Measurements from ENCODE around the gene ESCO1.
"Not testable (repeated sequence)": the region's sequence is repeated elsewhere in the genome, so short reads cannot be mapped to it uniquely, and the experiment has no call there.

ESCO1 gene, protein sequence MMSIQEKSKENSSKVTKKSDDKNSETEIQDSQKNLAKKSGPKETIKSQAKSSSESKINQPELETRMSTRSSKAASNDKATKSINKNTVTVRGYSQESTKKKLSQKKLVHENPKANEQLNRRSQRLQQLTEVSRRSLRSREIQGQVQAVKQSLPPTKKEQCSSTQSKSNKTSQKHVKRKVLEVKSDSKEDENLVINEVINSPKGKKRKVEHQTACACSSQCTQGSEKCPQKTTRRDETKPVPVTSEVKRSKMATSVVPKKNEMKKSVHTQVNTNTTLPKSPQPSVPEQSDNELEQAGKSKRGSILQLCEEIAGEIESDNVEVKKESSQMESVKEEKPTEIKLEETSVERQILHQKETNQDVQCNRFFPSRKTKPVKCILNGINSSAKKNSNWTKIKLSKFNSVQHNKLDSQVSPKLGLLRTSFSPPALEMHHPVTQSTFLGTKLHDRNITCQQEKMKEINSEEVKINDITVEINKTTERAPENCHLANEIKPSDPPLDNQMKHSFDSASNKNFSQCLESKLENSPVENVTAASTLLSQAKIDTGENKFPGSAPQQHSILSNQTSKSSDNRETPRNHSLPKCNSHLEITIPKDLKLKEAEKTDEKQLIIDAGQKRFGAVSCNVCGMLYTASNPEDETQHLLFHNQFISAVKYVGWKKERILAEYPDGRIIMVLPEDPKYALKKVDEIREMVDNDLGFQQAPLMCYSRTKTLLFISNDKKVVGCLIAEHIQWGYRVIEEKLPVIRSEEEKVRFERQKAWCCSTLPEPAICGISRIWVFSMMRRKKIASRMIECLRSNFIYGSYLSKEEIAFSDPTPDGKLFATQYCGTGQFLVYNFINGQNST

DNA sequence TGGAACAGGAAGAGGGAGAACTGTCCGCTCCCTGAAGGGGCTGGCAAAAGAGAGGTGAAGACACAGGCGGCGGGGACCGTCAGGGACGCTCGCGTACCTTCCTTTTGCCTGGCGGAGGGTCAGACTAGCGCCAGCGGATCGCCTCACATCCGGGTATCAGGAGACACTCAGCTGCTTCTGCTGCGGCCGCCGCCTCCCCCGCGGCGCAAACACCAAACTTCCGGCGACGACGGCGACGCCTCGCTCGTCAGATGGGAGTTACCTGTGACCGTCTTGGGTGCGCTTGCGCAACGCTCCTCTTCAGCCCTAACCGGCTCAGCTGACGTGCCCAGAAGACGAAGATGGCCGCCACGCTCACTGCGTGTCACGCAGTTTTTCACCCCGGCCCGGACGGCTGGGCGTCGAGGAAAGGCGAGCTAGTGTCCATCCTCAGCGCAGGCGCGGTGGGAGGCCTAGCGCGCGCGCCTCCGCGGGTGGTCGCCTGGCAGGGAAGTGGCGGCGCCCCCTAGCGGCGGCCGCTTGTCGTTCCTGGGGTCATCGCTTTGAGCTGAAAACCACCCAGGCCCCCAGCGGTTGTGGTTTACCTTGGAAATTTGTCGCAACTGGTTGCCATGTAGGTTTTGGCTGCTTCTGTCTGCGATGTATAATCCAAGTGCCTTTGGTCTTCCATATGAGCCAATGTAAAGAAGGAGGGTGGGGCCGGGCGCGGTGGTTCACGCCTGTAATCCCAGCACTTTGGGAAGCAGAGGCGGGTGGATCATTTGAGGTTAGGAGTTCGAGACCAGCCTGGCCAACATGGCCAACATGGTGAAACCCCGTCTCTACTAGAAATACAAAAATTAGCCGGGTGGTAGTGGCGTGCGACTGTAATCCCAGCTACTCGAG is at the start of gene ESCO1:
ESCO1 (minus strand) TSS at position 179 of the 885 bp plus-strand sequence. CDS start 25,861 bp downstream, outside the sequence.
- peak; percentile 94 for DNase-seq (ENCODE audit: low read depth)

DNA sequence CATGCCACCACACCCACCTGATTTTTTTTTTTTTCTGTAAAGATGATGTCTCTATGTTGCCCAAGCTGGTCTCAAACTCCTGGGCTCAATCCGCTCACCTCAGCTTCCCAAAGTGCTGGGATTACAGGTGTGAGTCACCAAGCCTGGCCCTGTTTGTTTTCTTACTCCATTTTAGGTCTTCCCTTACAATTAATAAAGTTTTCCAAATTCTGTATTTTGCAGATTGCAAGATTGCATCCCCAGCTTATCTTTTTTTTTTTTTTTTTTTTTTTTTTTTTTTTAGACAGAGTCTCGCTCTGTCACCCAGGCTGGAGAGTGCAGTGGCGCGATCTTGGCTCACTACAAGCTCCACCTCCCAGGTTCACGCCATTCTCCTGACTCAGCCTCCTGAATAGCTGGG is 39.9 kb upstream of the ESCO1 start:
- not testable (repeated sequence) for DNase-seq (ENCODE audit: low read depth)

DNA sequence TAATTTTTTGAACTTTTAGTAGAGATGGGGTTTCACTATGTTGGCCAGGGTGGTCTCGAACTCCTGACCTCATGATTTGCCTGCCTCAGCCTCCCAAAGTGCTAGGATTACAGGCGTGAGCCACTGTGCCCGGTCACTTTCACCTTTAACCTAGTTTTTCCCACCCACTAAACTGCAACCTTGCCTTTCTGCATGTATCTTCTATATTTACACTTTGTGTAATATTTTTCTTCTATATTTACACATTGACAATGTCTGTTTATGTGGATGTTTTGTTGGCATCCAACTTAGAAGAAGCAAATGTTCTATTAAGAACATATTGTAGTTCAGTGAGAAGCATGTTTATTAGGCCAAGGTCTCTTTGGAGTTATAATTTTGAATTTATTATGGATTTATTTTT is 38.3 kb upstream of the ESCO1 start:
- DNase-seq (ENCODE audit: low read depth) = no peak

DNA sequence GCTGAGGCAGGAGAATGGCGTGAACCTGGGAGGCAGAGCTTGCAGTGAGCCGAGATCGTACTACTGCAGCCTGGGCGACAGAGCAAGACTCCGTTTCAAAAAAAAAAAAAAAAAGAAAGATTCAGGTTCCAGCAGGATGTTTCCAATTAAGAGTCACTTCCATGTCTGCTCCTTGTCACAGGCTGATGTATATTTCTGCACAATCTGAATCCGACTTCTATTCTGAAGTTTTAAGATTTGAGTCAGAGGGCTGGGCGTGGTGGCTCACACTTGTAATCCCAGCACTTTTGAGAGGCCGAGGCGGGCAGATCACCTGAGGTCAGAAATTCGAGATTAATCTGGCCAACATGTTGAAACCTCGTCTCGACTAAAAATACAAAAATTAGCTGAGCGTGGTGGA is 36.3 kb upstream of the ESCO1 start:
- no peak for DNase-seq (ENCODE audit: low read depth)

DNA sequence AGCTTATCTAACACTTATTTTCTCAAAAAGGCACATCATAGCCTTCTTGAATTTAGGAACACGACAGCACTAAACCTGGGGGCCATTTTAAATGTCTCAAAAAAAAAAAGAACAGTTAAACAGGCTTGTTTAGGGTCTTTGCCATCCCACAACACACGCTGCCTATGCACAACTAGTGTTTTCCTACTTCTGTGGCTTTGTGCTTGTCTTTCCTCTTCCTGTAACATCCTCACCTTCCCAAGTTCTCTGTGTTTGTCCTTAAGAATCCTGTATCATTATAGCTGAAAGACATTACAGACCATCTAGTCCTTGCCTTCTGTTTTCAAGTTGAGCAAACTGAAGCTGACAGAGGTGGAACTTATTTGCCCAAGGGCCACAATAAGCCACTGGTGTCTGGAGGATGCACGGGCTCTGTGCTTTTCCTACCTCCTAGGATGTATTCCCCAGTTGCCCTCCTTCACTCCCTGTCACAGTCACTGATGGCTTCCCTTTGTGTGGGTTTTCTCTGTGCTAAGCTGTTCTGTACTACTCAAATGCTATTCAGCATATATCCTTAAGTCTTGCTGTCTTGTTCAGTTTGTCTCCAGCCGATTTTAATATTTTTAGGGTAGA is 34.2 kb upstream of the ESCO1 start:
- no peak for DNase-seq (ENCODE audit: low read depth)

DNA sequence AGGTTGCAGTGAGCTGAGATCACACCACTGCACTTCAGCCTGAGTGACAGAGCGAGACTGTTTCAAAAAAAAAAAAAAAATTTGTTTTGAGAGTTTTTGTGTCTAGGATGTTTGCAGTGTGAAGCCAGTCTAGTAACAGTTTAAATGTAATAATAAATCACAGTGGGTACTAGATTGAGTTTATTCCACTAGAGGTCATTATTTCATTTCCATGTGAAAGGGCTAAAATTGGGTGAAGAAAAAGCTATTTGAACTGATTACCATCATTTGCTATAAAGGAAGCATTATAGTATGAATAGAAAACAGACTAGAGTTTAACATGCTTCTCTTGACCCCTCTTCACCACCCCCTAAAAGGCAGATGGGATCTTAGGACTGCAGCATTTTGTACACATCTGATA is 31.9 kb upstream of the ESCO1 start:
- no peak for DNase-seq (ENCODE audit: low read depth)

DNA sequence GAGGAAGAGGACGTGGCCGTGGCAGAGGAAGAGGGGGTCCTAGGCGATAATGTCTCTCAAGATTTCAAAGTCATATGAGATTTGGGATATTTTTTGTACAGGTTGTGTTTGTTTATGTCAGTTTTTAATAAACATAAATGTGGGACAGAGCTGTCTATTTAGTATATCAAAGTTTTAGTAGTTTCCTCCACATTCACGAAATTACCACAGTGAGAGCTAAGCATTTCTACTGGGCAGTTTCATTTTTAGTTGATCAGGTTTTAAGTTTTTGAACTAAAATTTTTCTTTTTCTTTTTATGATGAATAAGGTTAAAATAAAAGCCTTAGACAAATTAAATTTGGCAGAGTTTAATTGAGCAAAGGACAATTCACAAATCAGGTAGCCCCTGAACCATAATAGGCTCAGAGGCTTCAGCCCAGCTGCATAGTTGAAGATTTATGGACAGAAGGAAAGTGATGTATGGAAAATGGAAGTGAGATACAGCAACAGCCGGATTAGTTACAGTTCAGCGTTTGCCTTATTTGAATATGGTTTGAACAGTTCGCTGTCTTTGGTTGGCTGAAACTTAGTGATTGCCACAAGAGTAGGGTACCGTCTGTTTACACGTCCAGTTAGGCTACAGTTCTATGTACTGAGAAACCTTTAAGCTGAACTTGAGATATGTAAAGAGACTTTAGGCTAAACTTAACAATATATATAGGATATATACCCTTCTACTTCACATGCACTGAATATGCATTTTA is 28.8 kb upstream of the ESCO1 start:
- DNase-seq (ENCODE audit: low read depth) = no peak

DNA sequence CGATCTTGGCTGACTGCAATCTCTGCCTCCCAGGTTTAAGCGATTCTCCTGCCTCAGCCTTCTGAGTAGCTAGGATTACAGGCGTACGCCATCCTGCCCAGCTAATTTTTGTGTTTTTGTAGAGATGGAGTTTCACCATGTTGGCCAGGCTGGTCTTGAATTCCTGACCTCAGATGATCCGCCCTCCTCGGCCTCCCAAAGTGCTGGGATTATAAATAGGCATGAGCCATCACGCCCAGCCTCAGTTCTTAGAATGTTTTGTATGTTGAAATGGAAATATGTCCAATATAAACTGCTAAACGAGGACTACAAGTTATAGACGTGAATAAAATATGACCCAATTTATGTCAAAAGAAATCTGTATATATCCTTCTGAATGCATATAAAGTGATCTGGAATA is 21.1 kb upstream of the ESCO1 start:
- DNase-seq (ENCODE audit: low read depth) = not testable (repeated sequence)

DNA sequence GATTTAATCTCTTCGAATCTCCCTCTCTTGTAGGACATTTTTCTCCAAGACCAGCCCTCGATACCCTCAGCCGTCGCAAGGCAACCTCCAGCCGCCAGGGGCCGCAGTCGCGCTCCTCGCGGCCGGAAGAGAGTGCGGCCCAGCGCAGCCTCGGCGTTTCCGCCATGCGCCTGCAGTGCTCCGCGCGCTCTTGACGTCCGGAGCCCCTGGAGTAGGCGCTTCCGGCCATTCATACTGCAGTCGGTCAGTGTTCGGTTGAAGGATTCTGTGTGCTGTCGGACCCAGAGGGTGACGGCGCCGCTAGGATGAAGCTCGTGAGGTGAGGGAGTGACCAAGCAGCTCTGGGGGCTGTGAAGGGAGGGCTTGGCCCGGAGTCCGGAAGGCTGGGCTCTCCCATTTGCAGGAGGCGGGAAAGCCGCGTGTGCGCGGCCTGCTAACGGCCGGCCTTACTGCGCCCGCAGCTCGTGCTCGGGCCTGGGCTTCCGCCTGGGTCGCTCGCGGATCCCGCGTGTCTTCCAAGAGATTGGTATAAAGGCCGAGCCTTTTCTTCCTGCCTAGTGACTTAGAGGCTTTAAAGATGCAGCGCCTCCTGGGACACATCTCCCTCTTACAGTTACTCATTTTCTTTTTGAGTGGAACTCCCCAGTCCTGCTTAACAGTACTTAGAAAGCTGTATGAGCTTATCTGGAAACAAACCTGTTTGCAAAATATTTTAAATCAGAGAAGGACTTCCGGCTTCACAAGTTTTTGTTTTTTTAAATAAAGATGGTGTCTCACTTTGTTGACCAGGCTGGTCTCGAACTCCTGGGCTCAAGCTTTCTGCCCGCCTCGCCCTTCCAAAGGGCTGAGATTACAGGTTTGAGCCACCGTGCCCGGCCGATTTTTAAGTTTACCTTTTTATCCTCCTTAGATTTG is 11.9 kb upstream of the ESCO1 start, which contains the start of gene SNRPD1:
SNRPD1 (plus strand) TSS at position 190 of the 915 bp plus-strand sequence; CDS start at position 306, 116 bp downstream.
- DNase-seq (ENCODE audit: low read depth) = peak; percentile 74

DNA sequence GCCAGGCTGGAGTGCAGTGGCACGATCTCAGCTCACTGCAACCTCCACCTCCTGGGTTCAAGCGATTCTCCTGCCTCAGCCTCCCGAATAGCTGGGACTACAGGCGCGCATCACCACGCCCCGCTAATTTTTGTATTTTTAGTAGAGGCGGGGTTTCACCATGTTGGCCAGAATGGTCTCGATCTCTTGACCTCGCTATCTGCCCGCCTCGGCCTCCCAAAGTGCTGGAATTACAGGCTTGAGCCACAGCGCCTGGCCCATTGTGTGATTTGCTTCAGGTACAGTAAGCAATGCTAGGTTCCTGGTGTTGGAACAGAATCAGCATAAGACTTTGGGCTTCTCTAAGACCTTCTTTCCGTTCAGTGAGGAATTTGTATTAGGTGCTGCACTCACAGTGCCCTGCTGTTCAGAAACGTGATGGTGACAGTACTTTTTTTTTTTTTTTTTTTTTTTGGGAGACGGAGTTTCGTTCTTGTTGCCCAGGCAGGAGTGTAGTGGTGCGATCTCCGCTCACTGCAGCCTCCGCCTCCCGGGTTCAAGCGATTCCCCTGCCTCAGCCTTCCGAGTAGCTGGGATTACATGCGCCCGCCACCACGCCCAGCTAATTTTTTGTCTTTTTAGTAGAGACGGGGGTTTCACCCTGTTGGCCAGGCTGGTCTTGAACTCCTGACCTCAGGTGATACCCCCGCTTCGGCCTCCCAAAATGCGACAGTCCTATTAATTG is 11.1 kb upstream of the ESCO1 start:
- not testable (repeated sequence) for DNase-seq (ENCODE audit: low read depth)

DNA sequence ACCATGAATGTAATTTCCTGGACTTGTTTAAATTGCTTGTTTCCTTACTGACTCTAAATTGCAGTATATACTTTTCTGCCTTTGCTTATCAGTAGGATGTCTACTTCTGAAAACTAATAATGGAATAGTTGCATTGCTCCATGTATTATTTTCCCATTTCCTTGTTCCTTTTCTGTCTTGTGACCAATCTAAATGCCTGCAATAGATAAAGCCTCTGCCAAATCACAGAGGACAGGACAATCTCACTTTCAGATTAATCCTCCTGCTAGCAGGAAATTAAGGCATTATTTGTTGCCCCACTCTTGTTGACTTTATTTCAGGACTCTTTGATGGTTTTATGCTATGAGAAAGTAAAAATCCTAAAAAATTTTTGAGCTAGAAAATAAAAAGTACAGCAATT is 4.7 kb upstream of the ESCO1 start:
- DNase-seq (ENCODE audit: low read depth) = no peak

DNA sequence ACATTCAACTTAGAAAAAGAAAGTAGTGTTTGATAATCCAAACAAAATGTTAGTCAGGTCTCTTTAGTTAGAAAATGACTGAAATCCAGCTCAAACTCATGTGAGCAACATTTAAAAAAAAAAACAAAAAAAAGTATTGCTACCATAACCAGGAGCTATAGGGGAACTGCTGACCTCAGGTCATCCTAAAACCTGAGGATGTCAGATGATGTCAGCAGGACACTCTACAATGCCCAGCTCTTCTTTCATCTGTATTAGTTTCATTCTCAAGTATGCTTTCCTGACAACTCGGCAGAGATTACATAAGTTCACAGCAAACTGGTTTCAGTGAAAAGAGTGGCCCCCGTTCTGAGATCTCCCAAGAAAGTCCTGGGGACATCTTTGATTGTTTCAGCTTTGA is 4.2 kb upstream of the ESCO1 start:
- no peak for DNase-seq (ENCODE audit: low read depth)

DNA sequence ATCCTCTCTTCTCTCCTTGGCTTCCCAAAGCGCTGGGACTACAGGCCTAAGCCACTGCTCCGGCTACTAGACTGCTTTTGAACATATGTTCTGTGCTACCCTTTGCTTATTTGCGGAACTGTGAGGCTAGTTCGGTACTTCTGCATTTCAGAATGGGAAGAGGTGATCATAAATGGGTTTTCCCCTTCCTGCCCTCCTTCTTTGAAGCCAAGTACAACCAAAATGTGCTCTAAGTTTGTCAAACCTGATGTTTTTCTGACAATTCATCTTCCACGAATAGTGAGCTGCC is 1.7 kb upstream of the ESCO1 start:
- no peak for DNase-seq (ENCODE audit: low read depth)

DNA sequence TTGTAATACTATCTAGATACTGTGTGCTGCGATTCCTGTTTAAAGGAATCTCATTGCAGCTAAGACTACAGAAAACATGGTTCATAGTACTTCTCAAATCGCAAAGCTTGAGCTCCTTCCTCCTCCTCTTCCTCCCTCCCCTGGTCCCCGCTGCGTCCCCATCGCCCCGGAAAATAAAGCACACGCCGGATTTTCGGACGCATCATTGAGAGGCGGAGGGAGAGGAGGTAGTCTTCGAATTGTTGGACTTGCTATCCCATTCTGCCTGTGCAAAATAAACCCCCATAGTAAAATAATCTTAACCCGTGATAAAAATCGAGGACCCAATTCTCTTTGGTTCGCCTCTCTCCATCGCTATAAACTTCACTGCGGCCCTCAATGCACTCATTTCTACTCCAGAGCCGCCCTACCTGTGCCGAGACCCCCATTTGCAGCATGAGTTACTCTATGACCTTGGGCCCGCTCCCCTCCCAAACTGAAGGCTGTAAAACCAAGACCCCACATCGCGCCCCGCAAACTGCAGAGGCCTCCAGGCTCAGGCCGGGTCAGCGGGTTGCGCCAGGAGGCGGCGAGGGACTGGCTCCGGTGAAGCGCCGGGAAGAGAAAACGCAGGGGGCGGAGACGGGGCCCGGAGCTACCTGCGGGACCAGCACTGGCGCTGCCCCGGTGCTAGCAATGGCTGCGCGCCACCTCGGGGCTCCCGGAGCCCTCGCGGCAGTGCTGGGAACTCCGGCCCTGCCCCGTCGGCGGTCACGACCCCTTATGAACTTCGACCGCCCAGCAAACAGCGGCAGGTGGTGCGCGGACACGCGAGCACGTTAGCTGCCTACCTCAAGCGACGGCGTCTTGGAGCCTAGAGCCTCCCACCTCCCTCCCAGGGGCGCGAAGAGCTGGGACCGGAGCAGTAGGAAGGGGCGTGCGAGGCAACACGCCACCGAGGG is 649 bp downstream of the ESCO1 start:
- DNase-seq (ENCODE audit: low read depth) = peak; percentile 15

DNA sequence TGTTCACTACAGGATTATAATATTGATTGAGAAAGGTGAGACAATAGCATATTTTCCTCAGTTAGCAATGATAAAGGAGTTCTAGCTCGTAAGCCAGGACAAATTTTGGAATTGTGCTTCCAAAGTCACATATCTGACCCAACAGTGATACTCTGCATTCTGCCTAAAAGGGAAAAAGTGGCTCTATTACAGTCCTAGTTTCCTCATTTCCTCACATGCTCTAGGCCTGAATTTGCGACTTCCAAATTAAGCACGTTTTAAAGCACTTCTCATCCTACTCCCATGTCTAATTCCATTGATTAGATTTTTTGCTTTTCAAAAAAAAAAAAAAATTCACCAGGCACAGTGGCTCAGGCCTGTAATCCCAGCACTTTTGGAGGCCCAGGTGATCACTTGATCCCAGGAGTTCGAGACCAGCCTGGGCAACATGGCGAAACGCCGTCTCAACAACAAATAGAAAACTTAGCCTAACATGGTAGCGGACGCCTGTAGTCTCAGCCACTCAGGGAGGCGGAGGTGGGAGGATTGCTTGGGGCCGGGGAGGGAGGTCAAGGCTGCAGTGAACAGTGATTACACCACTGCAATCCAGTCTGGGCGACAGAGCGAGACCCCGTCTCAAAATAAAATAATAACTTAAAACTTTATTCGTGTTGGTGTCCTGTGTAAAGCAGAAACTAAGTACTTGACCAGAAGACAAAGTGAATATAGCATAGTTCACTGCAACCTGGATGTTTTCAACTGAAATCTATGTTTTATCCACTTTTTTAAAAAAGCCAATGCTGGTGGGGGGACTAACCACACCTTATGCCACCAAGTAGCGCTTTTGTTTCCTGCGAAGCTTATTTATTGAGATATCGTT is 1.5 kb downstream of the ESCO1 start:
- DNase-seq (ENCODE audit: low read depth) = no peak

DNA sequence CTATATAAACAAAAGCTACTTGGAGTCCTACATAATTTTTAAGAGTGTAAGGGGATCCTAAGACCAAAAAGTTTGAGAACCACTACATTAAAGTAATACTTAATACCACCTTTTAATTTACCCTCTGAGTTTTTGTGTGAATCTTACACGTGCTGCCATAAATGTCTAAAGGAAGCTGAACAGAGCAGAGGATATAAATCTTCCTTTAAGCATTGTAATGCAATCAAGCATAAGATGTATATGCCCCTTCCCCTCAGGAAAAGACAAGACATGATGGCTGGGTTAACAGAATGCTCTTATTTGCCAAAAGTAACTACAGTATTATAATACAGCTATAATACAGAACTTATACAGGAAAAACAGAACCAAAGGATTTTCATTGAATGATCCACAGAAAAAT is 2.9 kb downstream of the ESCO1 start:
- DNase-seq (ENCODE audit: low read depth) = no peak

DNA sequence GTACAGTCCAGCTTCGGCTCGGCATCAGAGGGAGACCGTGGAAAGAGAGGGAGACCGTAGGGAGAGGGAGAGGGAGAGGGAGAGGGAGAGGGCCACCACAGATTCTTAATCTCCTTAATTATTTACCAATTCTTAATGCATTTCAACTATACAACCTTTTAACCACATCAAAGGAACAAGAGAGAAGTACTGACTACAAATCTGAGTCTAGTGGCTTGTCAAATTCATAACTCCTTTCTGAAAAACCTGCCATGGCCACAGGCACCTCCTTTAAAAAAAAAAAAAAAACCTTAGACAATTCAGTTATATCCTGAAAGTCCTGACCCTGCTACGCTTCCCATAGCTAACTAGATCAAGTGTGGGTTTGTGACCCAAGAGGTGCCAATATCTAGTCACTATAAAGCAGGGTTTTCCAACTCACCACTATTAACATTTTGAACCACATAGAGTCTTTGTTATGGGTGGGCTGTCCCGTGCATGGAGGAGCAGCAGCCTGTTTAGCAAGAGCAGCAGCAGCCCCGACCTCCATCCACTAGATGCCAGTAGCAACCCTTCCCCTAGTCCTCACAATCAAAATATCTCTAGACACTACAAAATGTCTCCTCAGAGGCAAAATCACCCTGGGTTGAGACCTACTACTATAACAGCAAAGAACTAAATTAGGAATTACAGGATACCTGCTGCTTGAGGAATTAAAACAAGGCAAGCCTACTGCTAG is 6.8 kb downstream of the ESCO1 start:
- no peak for DNase-seq (ENCODE audit: low read depth)

Measured in GM04504 (cell line).